H9 (cell line): ENCODE measurements around the gene OBSL1. TPM values are rescaled to one million over a fixed set of nuclear protein-coding genes. Genes with fewer than 3 reads are reported as not detected.

Source experiments
- DNase-seq: peaks from one replicate; pipeline ENCODE4 v3.0.0-alpha.2; 2017
- H2AFZ ChIP-seq: one replicate; pipeline ENCODE4 v1.6.1; 2013; ENCODE audit warnings: mild to moderate bottlenecking, low read length, control low read depth, moderate library complexity
- H2AK5ac ChIP-seq: 2 replicates; pipeline ENCODE4 v1.6.1; 2013; ENCODE audit warnings: low read length, control low read depth, mixed read lengths; ENCODE audit not compliant: insufficient read length
- H2BK120ac ChIP-seq: one replicate; pipeline ENCODE4 v1.6.1; 2013; ENCODE audit warnings: low read depth, mild to moderate bottlenecking, low read length, control low read depth, inconsistent platforms; ENCODE audit not compliant: poor library complexity, severe bottlenecking
- H2BK12ac ChIP-seq: 2 replicates; pipeline ENCODE4 v1.6.1; 2013; ENCODE audit warnings: low read length, control low read depth, mixed read lengths, low read depth; ENCODE audit not compliant: insufficient read length
- H2BK15ac ChIP-seq: 2 replicates; pipeline ENCODE4 v1.6.1; 2013; ENCODE audit warnings: low read depth, low read length, control low read depth
- H2BK20ac ChIP-seq: one replicate; pipeline ENCODE4 v1.6.1; 2013; ENCODE audit warnings: low read depth, mild to moderate bottlenecking, low read length, control low read depth, inconsistent platforms; ENCODE audit not compliant: poor library complexity, severe bottlenecking
- H2BK5ac ChIP-seq: 2 replicates; pipeline ENCODE4 v1.6.1; 2013; ENCODE audit warnings: low read length, control low read depth, mixed read lengths; ENCODE audit not compliant: insufficient read length
- H3K14ac ChIP-seq: 2 replicates; pipeline ENCODE4 v1.6.1; 2013; ENCODE audit warnings: low read length, control low read depth; ENCODE audit not compliant: insufficient read depth
- H3K18ac ChIP-seq: 2 replicates; pipeline ENCODE4 v1.6.1; 2013; ENCODE audit warnings: low read depth, mild to moderate bottlenecking, mixed read lengths, low read length, control low read depth; ENCODE audit not compliant: insufficient read length
- H3K23ac ChIP-seq: 2 replicates; pipeline ENCODE4 v1.6.1; 2013; ENCODE audit warnings: low read length, control low read depth, mixed read lengths, low read depth; ENCODE audit not compliant: insufficient read length
- H3K23me2 ChIP-seq: 2 replicates; pipeline ENCODE4 v1.6.1; 2013; ENCODE audit warnings: low read depth, mild to moderate bottlenecking, mixed read lengths, low read length, control low read depth; ENCODE audit not compliant: insufficient read length, poor library complexity, severe bottlenecking
- H3K27ac ChIP-seq: 2 replicates; pipeline ENCODE4 v1.5.1; 2013; ENCODE audit warnings: low read length, control low read depth, mixed read lengths, low read depth; ENCODE audit not compliant: insufficient read length
- H3K27me3 ChIP-seq: 2 replicates; pipeline ENCODE4 v1.6.1; 2013; ENCODE audit warnings: low read length, control low read depth, inconsistent platforms; ENCODE audit not compliant: insufficient read depth
- H3K4ac ChIP-seq: 2 replicates; pipeline ENCODE4 v1.6.1; 2013; ENCODE audit warnings: low read depth, mild to moderate bottlenecking, control low read depth, inconsistent platforms, low read length, moderate library complexity
- H3K4me1 ChIP-seq: 2 replicates; pipeline ENCODE4 v1.6.1; 2013; ENCODE audit warnings: low read length, control low read depth, inconsistent platforms; ENCODE audit not compliant: insufficient read depth
- H3K4me2 ChIP-seq: 2 replicates; pipeline ENCODE4 v1.6.1; 2013; ENCODE audit warnings: low read length, control low read depth, mixed read lengths; ENCODE audit not compliant: insufficient read length, insufficient read depth
- H3K56ac ChIP-seq: 2 replicates; pipeline ENCODE4 v1.6.1; 2013; ENCODE audit warnings: low read depth, mild to moderate bottlenecking, mixed read lengths, low read length, control low read depth; ENCODE audit not compliant: insufficient read length
- H3K79me1 ChIP-seq: 2 replicates; pipeline ENCODE4 v1.6.1; 2013; ENCODE audit warnings: low read depth, mild to moderate bottlenecking, moderate library complexity, low read length, control low read depth, inconsistent platforms; ENCODE audit not compliant: insufficient read depth, poor library complexity, severe bottlenecking
- H3K79me2 ChIP-seq: 2 replicates; pipeline ENCODE4 v1.6.1; 2013; ENCODE audit warnings: low read length, control low read depth, inconsistent platforms; ENCODE audit not compliant: insufficient read depth
- H3K9ac ChIP-seq: 2 replicates; pipeline ENCODE4 v1.6.1; 2013; ENCODE audit warnings: low read length, control low read depth, mixed read lengths; ENCODE audit not compliant: insufficient read length; ENCODE audit errors: extremely low read depth
- H3K9me3 ChIP-seq: one replicate; pipeline ENCODE4 v1.6.1; 2013; ENCODE audit warnings: low read depth, low read length, inconsistent platforms; ENCODE audit not compliant: control insufficient read depth
- H3T11ph ChIP-seq: one replicate; pipeline ENCODE4 v1.6.1; 2013; ENCODE audit warnings: mild to moderate bottlenecking, low read length, control low read depth, inconsistent platforms
- H4K20me1 ChIP-seq: one replicate; pipeline ENCODE4 v1.6.1; 2013; ENCODE audit not compliant: control insufficient read depth, insufficient read length, insufficient read depth
- H4K5ac ChIP-seq: 2 replicates; pipeline ENCODE4 v1.6.1; 2013; ENCODE audit warnings: low read depth, mild to moderate bottlenecking, mixed read lengths, low read length, control low read depth; ENCODE audit not compliant: insufficient read length
- H4K8ac ChIP-seq: replicated peaks from 2 replicates; pipeline ENCODE4 v1.6.1; 2013; ENCODE audit warnings: low read length, control low read depth, mixed read lengths, low read depth; ENCODE audit not compliant: insufficient read length
- H4K91ac ChIP-seq: 2 replicates; pipeline ENCODE4 v1.6.1; 2013; ENCODE audit warnings: low read depth, mild to moderate bottlenecking, moderate library complexity, mixed read lengths, low read length, control low read depth; ENCODE audit not compliant: insufficient read length
- H3K27ac Mint-ChIP-seq, 3 experiments: 2 replicates in 2 of 3; 3 replicates in 1 of 3; pipeline ENCODE4 v1.8.0; 2020 to 2021; ENCODE audit warnings: mixed read lengths in 3 of 3, mild to moderate bottlenecking in 1 of 3, moderate library complexity in 1 of 3
- H3K27me3 Mint-ChIP-seq: 2 replicates; pipeline ENCODE4 v1.8.0; 2021; ENCODE audit warnings: low read depth, mild to moderate bottlenecking, moderate library complexity, mixed read lengths
- H3K36me3 Mint-ChIP-seq, 3 experiments: 2 replicates in 2 of 3; 3 replicates in 1 of 3; pipeline ENCODE4 v1.8.0; 2020 to 2021; ENCODE audit warnings: low read depth in 3 of 3, mixed read lengths in 3 of 3; ENCODE audit not compliant: insufficient read depth in 1 of 3
- H3K4me1 Mint-ChIP-seq, 2 experiments: 2 replicates each; pipeline ENCODE4 v1.8.0; 2020; ENCODE audit warnings: mixed read lengths in 2 of 2
- H3K4me3 Mint-ChIP-seq, 2 experiments: 2 replicates in 1 of 2; 3 replicates in 1 of 2; pipeline ENCODE4 v1.8.0; 2020 to 2021; ENCODE audit warnings: mild to moderate bottlenecking in 2 of 2, mixed read lengths in 2 of 2, moderate library complexity in 1 of 2
- H3K9me3 Mint-ChIP-seq, 2 experiments: 2 replicates in 1 of 2; 3 replicates in 1 of 2; pipeline ENCODE4 v1.8.0; 2020; ENCODE audit warnings: mild to moderate bottlenecking in 2 of 2, mixed read lengths in 2 of 2, moderate library complexity in 1 of 2
- WGBS: extraction: QIAGEN DNeasy Blood & Tissue Kit; methylation state at CpG from one replicate; pipeline ENCODE4 v1.1.7; 2013; ENCODE audit warnings: missing lambda C conversion rate, low lambda C conversion rate, mixed read lengths; ENCODE audit not compliant: insufficient read length; ENCODE audit errors: extremely low coverage; 5-methylcytosine and 5-hydroxymethylcytosine counted together
- total RNA-seq: library from RNA; stranded (reverse); gene quantifications from 2 replicates; pipeline ENCODE4 v1.2.1, GENCODE V29; 2021
- TF ChIP-seq, protein P1 (sequence below): fragments of 200-600 bp; sonication (generic); conservative IDR thresholded peaks from 3 replicates; pipeline ENCODE4 v1.8.0; 2021; ENCODE audit warnings: antibody characterized with exemption, mild to moderate bottlenecking

Gene OBSL1
- total RNA-seq, 1 experiment from 2014 or later, result 140 TPM

DNA sequence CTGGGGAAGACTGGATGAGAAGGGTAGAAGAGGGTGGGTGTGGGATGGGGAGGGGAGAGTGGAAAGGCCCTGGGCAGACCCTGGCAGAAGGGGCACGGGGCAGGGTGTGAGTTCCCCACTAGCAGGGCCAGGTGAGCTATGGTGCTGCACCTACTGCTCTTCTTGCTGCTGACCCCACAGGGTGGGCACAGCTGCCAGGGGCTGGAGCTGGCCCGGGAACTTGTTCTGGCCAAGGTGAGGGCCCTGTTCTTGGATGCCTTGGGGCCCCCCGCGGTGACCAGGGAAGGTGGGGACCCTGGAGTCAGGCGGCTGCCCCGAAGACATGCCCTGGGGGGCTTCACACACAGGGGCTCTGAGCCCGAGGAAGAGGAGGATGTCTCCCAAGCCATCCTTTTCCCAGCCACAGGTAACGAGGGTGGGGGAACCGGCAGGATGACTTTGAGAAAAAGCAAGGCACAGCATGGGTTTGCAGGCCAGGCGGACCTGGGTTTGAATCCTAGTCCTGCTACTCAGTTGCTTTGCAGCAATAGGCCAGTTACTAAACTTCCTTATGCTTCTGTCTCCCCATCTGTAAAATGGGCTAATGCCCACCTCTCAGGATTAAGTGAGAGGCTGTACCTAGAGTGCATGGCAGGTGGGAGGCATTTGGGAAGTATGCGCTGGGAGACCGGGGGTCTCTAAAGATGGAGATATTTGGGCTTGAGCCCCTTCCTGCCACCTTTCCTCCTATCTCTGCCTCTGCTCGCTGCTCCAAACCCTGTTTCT lies 1.1 kb upstream of the OBSL1 start, which contains the start of gene INHA:
Gene INHA, plus strand, starts transcription at position 74 of the 765 bp plus-strand sequence. Its CDS starts 65 bp downstream, at position 139.
- Histone ChIP-seq H3K79me2 (no peaks in the 10 kb centered on the region), H3K23ac (no peak within 1 kb of the TSS), H3K9ac (no peak within 1 kb of the TSS), H4K5ac (no peak within 1 kb of the TSS), H2BK15ac (no peak within 1 kb of the TSS), H4K91ac (no peak within 1 kb of the TSS), H3K79me1 (no peaks in the 10 kb centered on the region), H3K4ac (no peak within 1 kb of the TSS), H2AK5ac (no peak within 1 kb of the TSS), H4K8ac (no peak within 1 kb of the TSS), H3T11ph (no peak within 1 kb of the TSS), H4K20me1 (no peaks in the 10 kb centered on the region), H3K4me1 (peaks cover 5% of the 10 kb centered on the region; the same call in 1 of the 2 replicates), H2BK20ac (no peak within 1 kb of the TSS), H3K56ac (no peak within 1 kb of the TSS), H3K14ac (peak within 1 kb of the TSS; percentile 40; the same call in 1 of the 2 replicates), H3K4me2 (peak within 1 kb of the TSS; percentile 5), H2BK5ac (no peak within 1 kb of the TSS), H2BK120ac (no peak within 1 kb of the TSS), H2AFZ (no peak within 1 kb of the TSS), H3K27ac (no peak within 1 kb of the TSS), H3K23me2 (peaks cover 7% of the 10 kb centered on the region), H2BK12ac (no peak within 1 kb of the TSS), H3K27me3 (no peaks in the 10 kb centered on the region; the same call in 1 of the 2 replicates), H3K18ac (peak within 1 kb of the TSS; percentile 2), H3K9me3 (no peaks in the 10 kb centered on the region)
- peak within 1 kb of the TSS in 2 of 3 experiments; percentile 22 to 64; a peak in 4 of 7 replicates for H3K27ac Mint-ChIP-seq
- WGBS, result no CpG with 5 or more reads among the region's 13 CpGs
- peaks cover 47 to 59% of the 10 kb centered on the region in 2 experiments for H3K4me1 Mint-ChIP-seq
- H3K9me3 Mint-ChIP-seq, result no peaks in the 10 kb centered on the region; a peak in 1 of 5 replicates
- H3K27me3 Mint-ChIP-seq, result peaks cover 20% of the 10 kb centered on the region
- H3K4me3 Mint-ChIP-seq, result peak within 1 kb of the TSS; percentile 60 to 70
- no peak for DNase-seq
- peaks cover 22 to 26% (median 25%) of the 10 kb centered on the region in 3 experiments for H3K36me3 Mint-ChIP-seq
- TF ChIP-seq, protein P1, sequence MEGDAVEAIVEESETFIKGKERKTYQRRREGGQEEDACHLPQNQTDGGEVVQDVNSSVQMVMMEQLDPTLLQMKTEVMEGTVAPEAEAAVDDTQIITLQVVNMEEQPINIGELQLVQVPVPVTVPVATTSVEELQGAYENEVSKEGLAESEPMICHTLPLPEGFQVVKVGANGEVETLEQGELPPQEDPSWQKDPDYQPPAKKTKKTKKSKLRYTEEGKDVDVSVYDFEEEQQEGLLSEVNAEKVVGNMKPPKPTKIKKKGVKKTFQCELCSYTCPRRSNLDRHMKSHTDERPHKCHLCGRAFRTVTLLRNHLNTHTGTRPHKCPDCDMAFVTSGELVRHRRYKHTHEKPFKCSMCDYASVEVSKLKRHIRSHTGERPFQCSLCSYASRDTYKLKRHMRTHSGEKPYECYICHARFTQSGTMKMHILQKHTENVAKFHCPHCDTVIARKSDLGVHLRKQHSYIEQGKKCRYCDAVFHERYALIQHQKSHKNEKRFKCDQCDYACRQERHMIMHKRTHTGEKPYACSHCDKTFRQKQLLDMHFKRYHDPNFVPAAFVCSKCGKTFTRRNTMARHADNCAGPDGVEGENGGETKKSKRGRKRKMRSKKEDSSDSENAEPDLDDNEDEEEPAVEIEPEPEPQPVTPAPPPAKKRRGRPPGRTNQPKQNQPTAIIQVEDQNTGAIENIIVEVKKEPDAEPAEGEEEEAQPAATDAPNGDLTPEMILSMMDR, result no peak
